ENCODE results near the gene TTLL5.

The TTLL5 gene

DNA sequence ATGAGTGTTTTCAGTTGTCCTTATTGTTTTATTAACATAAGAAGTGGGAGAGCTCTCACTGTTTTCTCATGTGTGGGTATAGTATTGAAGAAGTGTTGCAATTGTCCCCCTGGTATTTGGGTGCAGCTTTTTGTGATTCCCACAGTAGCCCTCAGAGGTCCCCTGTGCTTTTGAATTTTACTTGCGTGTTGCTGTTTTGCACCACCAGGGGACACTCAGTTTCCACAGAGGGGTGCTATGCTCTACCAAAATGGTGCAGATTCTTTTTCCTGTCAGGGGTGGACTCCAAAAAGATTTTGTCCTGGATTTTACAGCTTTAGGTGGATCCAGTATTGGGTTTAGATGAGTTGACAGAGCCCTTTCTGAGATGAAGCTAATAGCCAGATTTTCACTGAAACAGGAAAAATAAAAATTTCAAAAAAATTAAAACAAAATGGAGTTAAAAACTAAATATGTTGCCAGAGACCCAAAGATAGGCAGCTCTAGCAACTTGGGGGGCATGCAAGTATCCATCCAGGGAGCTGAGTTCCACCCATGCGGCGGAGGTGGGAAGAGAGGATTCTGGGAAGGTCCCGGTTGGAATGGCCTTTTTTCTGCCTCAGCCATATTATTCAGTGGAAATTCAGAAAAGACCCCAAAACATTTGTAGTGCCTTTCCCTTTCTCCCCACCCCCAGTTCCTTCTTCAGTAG, 50.2 kb downstream of the TTLL5 start:
- Histone ChIP-seq H4K8ac (ENCODE audit: low read length) (no peak overlapping the region), H3K18ac (ENCODE audit: low read depth in 1 of 2, low read length in 2 of 2) (no peak overlapping the region), H3K4me1 (ENCODE audit: control insufficient read depth, insufficient read depth, low read depth, low read length) (peaks cover 7% of the 10 kb centered on the region), H4K91ac (ENCODE audit: low read length) (no peak overlapping the region), H2AFZ (ENCODE audit: low read depth, low read length) (no peak overlapping the region), H3K4me2 (ENCODE audit: low read length, poor library complexity, severe bottlenecking) (peak overlapping the region; percentile 71), H3K9ac (ENCODE audit: low read length) (peak overlapping the region; percentile 61), H2BK5ac (ENCODE audit: low read depth, low read length, poor library complexity, severe bottlenecking) (peak overlapping the region; percentile 93), H2BK12ac (ENCODE audit: low read length in 2 of 2) (no peak overlapping the region), H3K4me3 (ENCODE audit: insufficient read depth in 1 of 2, low read depth in 1 of 2, low read length in 2 of 2) (no peak overlapping the region), H3K27me3 (ENCODE audit: control insufficient read depth in 1 of 2, insufficient read depth in 1 of 2, low read length in 2 of 2) (no peaks in the 10 kb centered on the region), H3K79me1 (replicated peaks; ENCODE audit: low read length, poor library complexity, severe bottlenecking) (peaks cover 3% of the 10 kb centered on the region), H2BK120ac (ENCODE audit: low read depth, low read length) (no peak overlapping the region), H3K36me3 (ENCODE audit: control insufficient read depth in 1 of 2, insufficient read depth in 2 of 2, low read depth in 1 of 2, low read length in 2 of 2) (peaks cover 3 to 37% of the 10 kb centered on the region in 2 experiments), H3K14ac (ENCODE audit: low read length in 2 of 2) (no peak overlapping the region), H3K4ac (ENCODE audit: low read depth in 1 of 2, low read length in 2 of 2) (no peak overlapping the region), H3K27ac (ENCODE audit: low read length, poor library complexity, severe bottlenecking) (peak overlapping the region; percentile 100), H2AK5ac (ENCODE audit: low read length, severe bottlenecking) (peak overlapping the region; percentile 76), H3K23ac (ENCODE audit: low read length in 2 of 2) (no peak overlapping the region), H2BK15ac (ENCODE audit: low read depth, poor library complexity, severe bottlenecking) (no peak overlapping the region), H3K9me3 (ENCODE audit: control insufficient read depth, low read length) (no peaks in the 10 kb centered on the region)
- DNase-seq = peak; percentile 56
- WGBS = over 99% methylated on average over 4 of the region's 4 CpGs

DNA sequence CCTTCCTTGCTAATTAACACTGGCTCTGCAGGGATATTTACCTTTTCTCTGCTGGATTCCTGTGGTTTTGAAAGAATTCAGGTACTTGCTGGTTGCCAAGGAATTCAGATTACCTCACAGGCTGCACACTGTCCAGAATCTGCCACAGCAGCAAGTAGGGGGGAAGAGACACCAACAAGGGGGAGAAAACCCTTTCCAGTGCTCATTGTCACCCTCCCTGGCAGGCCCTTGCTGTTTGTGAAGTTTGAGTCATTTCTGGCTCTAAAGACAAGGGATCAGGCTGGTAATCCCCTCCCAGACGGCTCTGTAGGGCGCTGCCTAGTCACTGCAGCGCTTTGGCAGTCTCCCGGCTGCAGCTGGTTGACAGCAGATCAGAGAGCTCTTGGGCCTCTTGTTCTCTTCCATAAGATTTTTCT, 50.8 kb downstream of the TTLL5 start:
- Histone ChIP-seq H2BK15ac (ENCODE audit: low read depth, poor library complexity, severe bottlenecking) (no peak overlapping the region), H3K9ac (ENCODE audit: low read length) (peak overlapping the region; percentile 61), H3K27me3 (ENCODE audit: control insufficient read depth in 1 of 2, insufficient read depth in 1 of 2, low read length in 2 of 2) (no peaks in the 10 kb centered on the region), H2BK5ac (ENCODE audit: low read depth, low read length, poor library complexity, severe bottlenecking) (peak overlapping the region; percentile 98), H3K18ac (ENCODE audit: low read depth in 1 of 2, low read length in 2 of 2) (no peak overlapping the region), H2AK5ac (ENCODE audit: low read length, severe bottlenecking) (peak overlapping the region; percentile 94), H4K91ac (ENCODE audit: low read length) (no peak overlapping the region), H2AFZ (ENCODE audit: low read depth, low read length) (no peak overlapping the region), H3K36me3 (ENCODE audit: control insufficient read depth in 1 of 2, insufficient read depth in 2 of 2, low read depth in 1 of 2, low read length in 2 of 2) (peaks cover 3 to 36% of the 10 kb centered on the region in 2 experiments), H4K8ac (ENCODE audit: low read length) (no peak overlapping the region), H3K4me3 (ENCODE audit: insufficient read depth in 1 of 2, low read depth in 1 of 2, low read length in 2 of 2) (no peak overlapping the region), H3K79me1 (replicated peaks; ENCODE audit: low read length, poor library complexity, severe bottlenecking) (peaks cover 3% of the 10 kb centered on the region), H2BK120ac (ENCODE audit: low read depth, low read length) (no peak overlapping the region), H3K4me1 (ENCODE audit: control insufficient read depth, insufficient read depth, low read depth, low read length) (peaks cover 7% of the 10 kb centered on the region), H3K4me2 (ENCODE audit: low read length, poor library complexity, severe bottlenecking) (peak overlapping the region; percentile 71), H3K9me3 (ENCODE audit: control insufficient read depth, low read length) (no peaks in the 10 kb centered on the region), H3K23ac (ENCODE audit: low read length in 2 of 2) (peak overlapping the region in 1 of 2 experiments; percentile 72), H3K14ac (ENCODE audit: low read length in 2 of 2) (no peak overlapping the region), H3K4ac (ENCODE audit: low read depth in 1 of 2, low read length in 2 of 2) (peak overlapping the region in 1 of 2 experiments; percentile 46), H2BK12ac (ENCODE audit: low read length in 2 of 2) (no peak overlapping the region), H3K27ac (ENCODE audit: low read length, poor library complexity, severe bottlenecking) (peak overlapping the region; percentile 100)
- WGBS = 68% methylated on average over 4 of the region's 4 CpGs
- DNase-seq = peak; percentile 71

- Histone ChIP-seq H3K27me3 (ENCODE audit: control insufficient read depth in 1 of 2, insufficient read depth in 1 of 2, low read length in 2 of 2) (no peaks in the 10 kb centered on the region), H3K23ac (ENCODE audit: low read length in 2 of 2) (no peak overlapping the region), H3K27ac (ENCODE audit: low read length, poor library complexity, severe bottlenecking) (no peak overlapping the region), H2BK120ac (ENCODE audit: low read depth, low read length) (no peak overlapping the region), H3K14ac (ENCODE audit: low read length in 2 of 2) (no peak overlapping the region), H3K79me1 (replicated peaks; ENCODE audit: low read length, poor library complexity, severe bottlenecking) (peaks cover 5% of the 10 kb centered on the region), H3K4me3 (ENCODE audit: insufficient read depth in 1 of 2, low read depth in 1 of 2, low read length in 2 of 2) (no peak overlapping the region), H3K4me2 (ENCODE audit: low read length, poor library complexity, severe bottlenecking) (no peak overlapping the region), H2AK5ac (ENCODE audit: low read length, severe bottlenecking) (peak overlapping the region; percentile 71), H3K4ac (ENCODE audit: low read depth in 1 of 2, low read length in 2 of 2) (no peak overlapping the region), H2BK12ac (ENCODE audit: low read length in 2 of 2) (no peak overlapping the region), H4K91ac (ENCODE audit: low read length) (no peak overlapping the region), H2BK15ac (ENCODE audit: low read depth, poor library complexity, severe bottlenecking) (no peak overlapping the region), H3K18ac (ENCODE audit: low read depth in 1 of 2, low read length in 2 of 2) (no peak overlapping the region), H3K36me3 (ENCODE audit: control insufficient read depth in 1 of 2, insufficient read depth in 2 of 2, low read depth in 1 of 2, low read length in 2 of 2) (peaks cover 0 to 33% of the 10 kb centered on the region in 2 experiments), H3K9ac (ENCODE audit: low read length) (no peak overlapping the region), H2BK5ac (ENCODE audit: low read depth, low read length, poor library complexity, severe bottlenecking) (no peak overlapping the region), H2AFZ (ENCODE audit: low read depth, low read length) (no peak overlapping the region), H3K4me1 (ENCODE audit: control insufficient read depth, insufficient read depth, low read depth, low read length) (peaks cover 8% of the 10 kb centered on the region), H4K8ac (ENCODE audit: low read length) (no peak overlapping the region), H3K9me3 (ENCODE audit: control insufficient read depth, low read length) (no peaks in the 10 kb centered on the region)
- WGBS = 93% methylated on average over 2 of the region's 2 CpGs
- DNase-seq = no peak
Measured at GRCh38 chr14:75714991-75715390, 53.9 kb downstream of the TTLL5 start.

- DNase-seq = peak; percentile 92
Measured at GRCh38 chr14:75715926-75716780, 55.1 kb downstream of the TTLL5 start.

More at GRCh38 chr14:75715926-75716780, 55.1 kb downstream of the TTLL5 start:
- peaks cover 0 to 29% of the 10 kb centered on the region in 2 experiments for H3K36me3 ChIP-seq (ENCODE audit: control insufficient read depth in 1 of 2, insufficient read depth in 2 of 2, low read depth in 1 of 2, low read length in 2 of 2)
- H4K91ac ChIP-seq (ENCODE audit: low read length) = no peak overlapping the region
- peaks cover 8% of the 10 kb centered on the region for H3K4me1 ChIP-seq (ENCODE audit: control insufficient read depth, insufficient read depth, low read depth, low read length)
- peak overlapping the region in 1 of 2 experiments; percentile 11 for H3K14ac ChIP-seq (ENCODE audit: low read length in 2 of 2)
- H3K79me1 ChIP-seq (replicated peaks; ENCODE audit: low read length, poor library complexity, severe bottlenecking) = peaks cover 5% of the 10 kb centered on the region
- 31% methylated on average over 2 of the region's 2 CpGs for WGBS
- no peak overlapping the region for H2AK5ac ChIP-seq (ENCODE audit: low read length, severe bottlenecking)
- H3K9ac ChIP-seq (ENCODE audit: low read length) = no peak overlapping the region
- H3K27me3 ChIP-seq (ENCODE audit: control insufficient read depth in 1 of 2, insufficient read depth in 1 of 2, low read length in 2 of 2) = no peaks in the 10 kb centered on the region
- no peaks in the 10 kb centered on the region for H3K9me3 ChIP-seq (ENCODE audit: control insufficient read depth, low read length)
- H2BK15ac ChIP-seq (ENCODE audit: low read depth, poor library complexity, severe bottlenecking) = no peak overlapping the region
- no peak overlapping the region for H3K18ac ChIP-seq (ENCODE audit: low read depth in 1 of 2, low read length in 2 of 2)
- no peak overlapping the region for H3K23ac ChIP-seq (ENCODE audit: low read length in 2 of 2)
- H3K4ac ChIP-seq (ENCODE audit: low read depth in 1 of 2, low read length in 2 of 2) = no peak overlapping the region
- no peak overlapping the region for H4K8ac ChIP-seq (ENCODE audit: low read length)
- no peak overlapping the region for H2AFZ ChIP-seq (ENCODE audit: low read depth, low read length)
- H3K4me3 ChIP-seq (ENCODE audit: insufficient read depth in 1 of 2, low read depth in 1 of 2, low read length in 2 of 2) = no peak overlapping the region
- H3K27ac ChIP-seq (ENCODE audit: low read length, poor library complexity, severe bottlenecking) = peak overlapping the region; percentile 66
- no peak overlapping the region for H2BK120ac ChIP-seq (ENCODE audit: low read depth, low read length)
- H3K4me2 ChIP-seq (ENCODE audit: low read length, poor library complexity, severe bottlenecking) = peak overlapping the region; percentile 20
- H2BK12ac ChIP-seq (ENCODE audit: low read length in 2 of 2) = no peak overlapping the region
- no peak overlapping the region for H2BK5ac ChIP-seq (ENCODE audit: low read depth, low read length, poor library complexity, severe bottlenecking)
